Epithelial cell of esophagus (primary cell): ENCODE data around the gene LRSAM1.
"Not testable (repeated sequence)": the region's sequence is repeated elsewhere in the genome, so short reads cannot be mapped to it uniquely, and the experiment has no call there.

Experiments used
- DNase-seq: peaks from one replicate; pipeline ENCODE4 v3.0.0; 2010; ENCODE audit warnings: low read depth
- H3K4me3 ChIP-seq: 2 replicates; pipeline ENCODE4 v1.5.1; 2011; ENCODE audit warnings: mild to moderate bottlenecking, low read length, control low read depth
- TF ChIP-seq, protein P1 (sequence below): IDR thresholded peaks from 2 replicates; pipeline ENCODE4 v1.5.1; 2011; ENCODE audit warnings: low read depth, mild to moderate bottlenecking, low read length, control low read depth, inconsistent platforms; ENCODE audit not compliant: insufficient read depth; ENCODE audit errors: missing control alignments

Gene LRSAM1

GRCh38 chr9:127458921-127459320, 7.6 kb downstream of the LRSAM1 start:
- DNase-seq = no peak
- H3K4me3 ChIP-seq = no peak overlapping the region
- TF ChIP-seq, protein P1, sequence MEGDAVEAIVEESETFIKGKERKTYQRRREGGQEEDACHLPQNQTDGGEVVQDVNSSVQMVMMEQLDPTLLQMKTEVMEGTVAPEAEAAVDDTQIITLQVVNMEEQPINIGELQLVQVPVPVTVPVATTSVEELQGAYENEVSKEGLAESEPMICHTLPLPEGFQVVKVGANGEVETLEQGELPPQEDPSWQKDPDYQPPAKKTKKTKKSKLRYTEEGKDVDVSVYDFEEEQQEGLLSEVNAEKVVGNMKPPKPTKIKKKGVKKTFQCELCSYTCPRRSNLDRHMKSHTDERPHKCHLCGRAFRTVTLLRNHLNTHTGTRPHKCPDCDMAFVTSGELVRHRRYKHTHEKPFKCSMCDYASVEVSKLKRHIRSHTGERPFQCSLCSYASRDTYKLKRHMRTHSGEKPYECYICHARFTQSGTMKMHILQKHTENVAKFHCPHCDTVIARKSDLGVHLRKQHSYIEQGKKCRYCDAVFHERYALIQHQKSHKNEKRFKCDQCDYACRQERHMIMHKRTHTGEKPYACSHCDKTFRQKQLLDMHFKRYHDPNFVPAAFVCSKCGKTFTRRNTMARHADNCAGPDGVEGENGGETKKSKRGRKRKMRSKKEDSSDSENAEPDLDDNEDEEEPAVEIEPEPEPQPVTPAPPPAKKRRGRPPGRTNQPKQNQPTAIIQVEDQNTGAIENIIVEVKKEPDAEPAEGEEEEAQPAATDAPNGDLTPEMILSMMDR = no peak

GRCh38 chr9:127463382-127463781, 12.1 kb downstream of the LRSAM1 start:
- no peak overlapping the region for H3K4me3 ChIP-seq
- DNase-seq = no peak
- TF ChIP-seq, protein P1 = no peak

GRCh38 chr9:127463911-127464310, 12.6 kb downstream of the LRSAM1 start:
- TF ChIP-seq, protein P1 = no peak
- H3K4me3 ChIP-seq = no peak overlapping the region
- no peak for DNase-seq

DNA sequence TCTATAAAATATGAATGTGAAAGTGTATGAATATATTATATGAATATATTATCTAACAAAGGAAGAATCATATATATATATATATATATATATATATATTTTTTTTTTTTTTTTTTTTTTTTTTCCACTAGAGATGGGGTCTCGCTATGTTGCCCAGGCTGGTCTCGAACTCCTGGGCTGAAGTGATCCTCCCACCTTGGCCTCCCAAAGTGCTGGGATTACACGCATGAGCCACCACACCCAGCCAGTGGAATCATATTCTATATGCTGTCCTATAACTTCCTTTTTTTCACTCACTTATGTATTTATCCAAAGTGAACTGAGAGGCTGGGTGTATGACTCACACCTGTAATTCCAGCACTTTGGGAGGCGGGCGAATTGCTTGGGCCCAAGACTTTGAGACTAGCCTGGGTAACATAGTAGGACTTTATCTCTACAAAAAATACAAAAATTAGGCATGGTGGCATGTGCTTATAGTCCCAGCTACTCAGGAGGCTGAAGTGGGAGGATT, 15.2 kb downstream of the LRSAM1 start:
- DNase-seq, H3K4me3 ChIP-seq: not testable (repeated sequence)

DNA sequence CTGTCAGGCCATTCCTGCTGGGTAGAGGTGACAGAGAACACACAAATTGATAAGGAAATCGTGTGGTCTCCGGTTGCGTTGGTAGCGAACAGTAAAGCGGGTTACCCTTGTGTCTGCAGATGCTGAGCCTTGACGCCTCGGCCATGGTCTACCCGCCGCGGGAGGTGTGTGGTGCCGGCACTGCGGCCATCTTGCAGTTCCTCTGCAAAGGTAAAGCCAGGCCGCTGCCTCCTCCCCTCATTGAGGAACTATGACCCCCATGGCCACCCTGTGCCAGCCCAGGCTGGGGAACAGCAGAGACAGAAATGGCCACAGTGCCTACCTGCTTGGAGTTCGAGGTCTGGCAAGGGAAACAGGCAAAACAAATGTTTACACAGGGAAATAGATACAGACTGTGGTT, 16.3 kb downstream of the LRSAM1 start:
- DNase-seq = no peak
- H3K4me3 ChIP-seq = no peak overlapping the region
- TF ChIP-seq, protein P1 = no peak

DNA sequence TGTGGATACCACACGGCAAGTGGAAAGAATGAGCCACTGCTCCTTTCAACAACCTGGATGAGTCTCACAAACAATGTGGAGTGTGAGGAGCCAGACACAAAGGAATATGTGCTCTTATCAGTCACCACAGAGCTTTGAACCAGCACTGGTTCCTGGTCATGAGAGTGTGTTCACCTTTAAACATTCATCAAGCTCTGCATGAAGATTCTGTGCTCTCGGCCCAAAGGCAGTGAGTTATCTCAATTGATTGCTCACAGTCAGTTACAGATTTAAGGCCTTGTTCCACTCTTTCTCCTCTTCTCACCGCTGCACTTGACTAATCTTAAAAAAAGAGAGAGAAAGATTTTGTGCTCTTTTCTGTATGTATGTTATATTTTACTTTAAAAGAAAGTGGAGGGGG, 19.4 kb downstream of the LRSAM1 start:
- TF ChIP-seq, protein P1 = no peak
- H3K4me3 ChIP-seq = no peak overlapping the region
- no peak for DNase-seq

GRCh38 chr9:127473501-127473900, 22.2 kb downstream of the LRSAM1 start:
- TF ChIP-seq, protein P1 = no peak
- H3K4me3 ChIP-seq = no peak overlapping the region
- DNase-seq = no peak
